WTC11 (cell line): ENCODE results near the gene NLE1. TPM values are rescaled to one million over a fixed set of nuclear protein-coding genes. Genes with fewer than 3 reads are reported as not detected.

Experiments used
- ATAC-seq: fragments of 200-7000 bp; cut with Tn5 transposase; 2 replicates; pipeline ENCODE4 v1.10.0; 2021; ENCODE audit warnings: mild to moderate bottlenecking, moderate library complexity
- CTCF ChIA-PET: fragments of 300-600 bp; sonication (Branson Sonifier 250); formaldehyde crosslinking; loops from one replicate; lab custom pipeline; 2021; ENCODE audit warnings: antibody characterized with exemption; lab: Charles Lee
- POLR2A ChIA-PET: fragments of 350-600 bp; sonication (Branson Sonifier 250); formaldehyde crosslinking; loops from one replicate; lab custom pipeline; 2021; ENCODE audit warnings: antibody characterized with exemption; lab: Charles Lee
- DNase-seq: peaks from one replicate; pipeline ENCODE4 v3.0.0; 2021; ENCODE audit warnings: low spot score
- H3K27ac Mint-ChIP-seq: 2 replicates; pipeline ENCODE4 v1.8.0; 2021; ENCODE audit warnings: mixed read lengths
- H3K27me3 Mint-ChIP-seq: 2 replicates; pipeline ENCODE4 v1.8.0; 2021; ENCODE audit warnings: low read depth, mild to moderate bottlenecking, moderate library complexity, mixed read lengths
- H3K36me3 Mint-ChIP-seq: 2 replicates; pipeline ENCODE4 v1.8.0; 2021; ENCODE audit warnings: mixed read lengths
- H3K4me1 Mint-ChIP-seq: 2 replicates; pipeline ENCODE4 v1.8.0; 2022; ENCODE audit warnings: mixed read lengths
- H3K4me3 Mint-ChIP-seq: 2 replicates; pipeline ENCODE4 v1.8.0; 2021; ENCODE audit warnings: mild to moderate bottlenecking, moderate library complexity, mixed read lengths
- H3K9me3 Mint-ChIP-seq: 2 replicates; pipeline ENCODE4 v1.8.0; 2021; ENCODE audit warnings: mixed read lengths
- CREM ChIP-seq: sonication (generic); formaldehyde crosslinking; IDR thresholded peaks from 2 replicates; pipeline ENCODE4 v1.8.1; 2022; ENCODE audit warnings: mild to moderate bottlenecking, missing genetic modification reagents, moderate library complexity
- FOXJ3 ChIP-seq: sonication (generic); formaldehyde crosslinking; IDR thresholded peaks from 2 replicates; pipeline ENCODE4 v1.9.0; 2021; ENCODE audit warnings: missing genetic modification reagents, mild to moderate bottlenecking, borderline replicate concordance
- FOXK1 ChIP-seq: sonication (generic); formaldehyde crosslinking; IDR thresholded peaks from 2 replicates; pipeline ENCODE4 v1.8.0; 2022; ENCODE audit warnings: mild to moderate bottlenecking, moderate library complexity, missing genetic modification reagents
- IRF2 ChIP-seq: sonication (generic); formaldehyde crosslinking; IDR thresholded peaks from 2 replicates; pipeline ENCODE4 v1.8.0; 2022; ENCODE audit warnings: low read depth, missing genetic modification reagents, borderline replicate concordance
- NR2C2 ChIP-seq: sonication (generic); formaldehyde crosslinking; IDR thresholded peaks from 2 replicates; pipeline ENCODE4 v1.8.0; 2022; ENCODE audit warnings: mild to moderate bottlenecking, missing genetic modification reagents
- SP1 ChIP-seq: sonication (generic); formaldehyde crosslinking; conservative IDR thresholded peaks from 2 replicates; pipeline ENCODE4 v1.8.1; 2022; ENCODE audit warnings: missing genetic modification reagents
- USF1 ChIP-seq: sonication (generic); formaldehyde crosslinking; IDR thresholded peaks from 2 replicates; pipeline ENCODE4 v1.8.0; 2022; ENCODE audit warnings: mild to moderate bottlenecking, missing genetic modification reagents
- ZNF281 ChIP-seq: sonication (generic); formaldehyde crosslinking; IDR thresholded peaks from 2 replicates; pipeline ENCODE4 v1.8.0; 2023; ENCODE audit warnings: mild to moderate bottlenecking, missing genetic modification reagents
- ZNF317 ChIP-seq: sonication (generic); formaldehyde crosslinking; IDR thresholded peaks from 2 replicates; pipeline ENCODE4 v1.8.1; 2023; ENCODE audit warnings: low read depth, mild to moderate bottlenecking, moderate library complexity, missing genetic modification reagents, borderline replicate concordance
- ZNF423 ChIP-seq: fragments of 250-450 bp; sonication (Bioruptor Pico); IDR thresholded peaks from 2 replicates; pipeline ENCODE4 v2.1.2; 2022; ENCODE audit warnings: mild to moderate bottlenecking, moderate library complexity
- ZNF671 ChIP-seq: fragments of 250-450 bp; sonication (Bioruptor Pico); IDR thresholded peaks from 2 replicates; pipeline ENCODE4 v1.8.0; 2021; ENCODE audit warnings: mild to moderate bottlenecking
- ZSCAN18 ChIP-seq: fragments of 250-450 bp; sonication (Bioruptor Pico); IDR thresholded peaks from 2 replicates; pipeline ENCODE4 v2.1.2; 2022; ENCODE audit warnings: mild to moderate bottlenecking, moderate library complexity
- total RNA-seq: library from RNA; stranded (reverse); gene quantifications from 3 replicates; pipeline ENCODE4 v1.2.3, GENCODE V29; 2021
- TF ChIP-seq, protein P1 (sequence below): sonication (generic); formaldehyde crosslinking; IDR thresholded peaks from 2 replicates; pipeline ENCODE4 v1.8.1; 2023; ENCODE audit warnings: mild to moderate bottlenecking, moderate library complexity, missing genetic modification reagents
- TF ChIP-seq, protein P2 (sequence below): fragments of 250-450 bp; sonication (Bioruptor Pico); IDR thresholded peaks from 2 replicates; pipeline ENCODE4 v1.9.0; 2021; ENCODE audit warnings: mild to moderate bottlenecking
- TF ChIP-seq, protein P3 (sequence below): sonication (generic); formaldehyde crosslinking; IDR thresholded peaks from 2 replicates; pipeline ENCODE4 v1.8.0; 2023; ENCODE audit warnings: missing genetic modification reagents
- TF ChIP-seq, protein P4 (sequence below): sonication (generic); formaldehyde crosslinking; IDR thresholded peaks from 2 replicates; pipeline ENCODE4 v1.8.0; 2022; ENCODE audit warnings: mild to moderate bottlenecking, missing genetic modification reagents
- TF ChIP-seq, protein P5 (sequence below): sonication (generic); formaldehyde crosslinking; IDR thresholded peaks from 2 replicates; pipeline ENCODE4 v1.8.1; 2022; ENCODE audit warnings: missing genetic modification reagents, borderline replicate concordance

The NLE1 gene
- total RNA-seq, 1 experiment from 2014 or later, result 52.2 TPM

GRCh38 chr17:35149941-35150340 lies 7.8 kb upstream of the NLE1 start:
- ChIA-PET POLR2A (interaction anchor here (0.7 kb wide), 1 partner anchor 10 kb away, joined by 3 read pairs; no protein-coding TSS in a partner anchor), CTCF (no interaction called here)
- no peak for TF ChIP-seq NR2C2
- TF ChIP-seq ZNF423 (CRISPR knock-in tag), result no peak
- TF ChIP-seq ZNF671 (CRISPR knock-in tag), result no peak
- TF ChIP-seq FOXK1 (CRISPR knock-in tag), result no peak
- Mint-ChIP-seq H3K4me3 (no peak overlapping the region), H3K4me1 (peaks cover 13% of the 10 kb centered on the region), H3K27ac (no peak overlapping the region), H3K36me3 (no peaks in the 10 kb centered on the region), H3K9me3 (no peaks in the 10 kb centered on the region), H3K27me3 (peaks cover 2% of the 10 kb centered on the region; the same call in 1 of the 2 replicates)
- DNase-seq (no peak), ATAC-seq (no peak)

- CTCF ChIA-PET, result interaction anchor here (1.2 to 2.5 kb wide), 3 partner anchors 165 to 391 kb away, joined by 5 to 9 read pairs (median 6); no protein-coding TSS in a partner anchor
- peak; percentile 17; the same call in 1 of the 2 replicates for ATAC-seq
- H3K4me3 Mint-ChIP-seq, result no peak overlapping the region
- no peak for TF ChIP-seq ZNF317
- no peak for TF ChIP-seq ZNF281 (CRISPR knock-in tag)
- TF ChIP-seq, protein P1, sequence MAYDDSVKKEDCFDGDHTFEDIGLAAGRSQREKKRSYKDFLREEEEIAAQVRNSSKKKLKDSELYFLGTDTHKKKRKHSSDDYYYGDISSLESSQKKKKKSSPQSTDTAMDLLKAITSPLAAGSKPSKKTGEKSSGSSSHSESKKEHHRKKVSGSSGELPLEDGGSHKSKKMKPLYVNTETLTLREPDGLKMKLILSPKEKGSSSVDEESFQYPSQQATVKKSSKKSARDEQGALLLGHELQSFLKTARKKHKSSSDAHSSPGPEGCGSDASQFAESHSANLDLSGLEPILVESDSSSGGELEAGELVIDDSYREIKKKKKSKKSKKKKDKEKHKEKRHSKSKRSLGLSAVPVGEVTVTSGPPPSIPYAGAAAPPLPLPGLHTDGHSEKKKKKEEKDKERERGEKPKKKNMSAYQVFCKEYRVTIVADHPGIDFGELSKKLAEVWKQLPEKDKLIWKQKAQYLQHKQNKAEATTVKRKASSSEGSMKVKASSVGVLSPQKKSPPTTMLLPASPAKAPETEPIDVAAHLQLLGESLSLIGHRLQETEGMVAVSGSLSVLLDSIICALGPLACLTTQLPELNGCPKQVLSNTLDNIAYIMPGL (CRISPR knock-in tag), result no peak
- no peak for TF ChIP-seq USF1 (CRISPR knock-in tag)
- no peak for TF ChIP-seq ZSCAN18 (CRISPR knock-in tag)
- TF ChIP-seq, protein P2, sequence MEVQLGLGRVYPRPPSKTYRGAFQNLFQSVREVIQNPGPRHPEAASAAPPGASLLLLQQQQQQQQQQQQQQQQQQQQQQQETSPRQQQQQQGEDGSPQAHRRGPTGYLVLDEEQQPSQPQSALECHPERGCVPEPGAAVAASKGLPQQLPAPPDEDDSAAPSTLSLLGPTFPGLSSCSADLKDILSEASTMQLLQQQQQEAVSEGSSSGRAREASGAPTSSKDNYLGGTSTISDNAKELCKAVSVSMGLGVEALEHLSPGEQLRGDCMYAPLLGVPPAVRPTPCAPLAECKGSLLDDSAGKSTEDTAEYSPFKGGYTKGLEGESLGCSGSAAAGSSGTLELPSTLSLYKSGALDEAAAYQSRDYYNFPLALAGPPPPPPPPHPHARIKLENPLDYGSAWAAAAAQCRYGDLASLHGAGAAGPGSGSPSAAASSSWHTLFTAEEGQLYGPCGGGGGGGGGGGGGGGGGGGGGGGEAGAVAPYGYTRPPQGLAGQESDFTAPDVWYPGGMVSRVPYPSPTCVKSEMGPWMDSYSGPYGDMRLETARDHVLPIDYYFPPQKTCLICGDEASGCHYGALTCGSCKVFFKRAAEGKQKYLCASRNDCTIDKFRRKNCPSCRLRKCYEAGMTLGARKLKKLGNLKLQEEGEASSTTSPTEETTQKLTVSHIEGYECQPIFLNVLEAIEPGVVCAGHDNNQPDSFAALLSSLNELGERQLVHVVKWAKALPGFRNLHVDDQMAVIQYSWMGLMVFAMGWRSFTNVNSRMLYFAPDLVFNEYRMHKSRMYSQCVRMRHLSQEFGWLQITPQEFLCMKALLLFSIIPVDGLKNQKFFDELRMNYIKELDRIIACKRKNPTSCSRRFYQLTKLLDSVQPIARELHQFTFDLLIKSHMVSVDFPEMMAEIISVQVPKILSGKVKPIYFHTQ (CRISPR knock-in tag), result no peak
- no peak for TF ChIP-seq NR2C2
- no peak for TF ChIP-seq FOXJ3 (CRISPR knock-in tag)
- TF ChIP-seq, protein P3, sequence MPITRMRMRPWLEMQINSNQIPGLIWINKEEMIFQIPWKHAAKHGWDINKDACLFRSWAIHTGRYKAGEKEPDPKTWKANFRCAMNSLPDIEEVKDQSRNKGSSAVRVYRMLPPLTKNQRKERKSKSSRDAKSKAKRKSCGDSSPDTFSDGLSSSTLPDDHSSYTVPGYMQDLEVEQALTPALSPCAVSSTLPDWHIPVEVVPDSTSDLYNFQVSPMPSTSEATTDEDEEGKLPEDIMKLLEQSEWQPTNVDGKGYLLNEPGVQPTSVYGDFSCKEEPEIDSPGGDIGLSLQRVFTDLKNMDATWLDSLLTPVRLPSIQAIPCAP (CRISPR knock-in tag), result no peak
- TF ChIP-seq, protein P4, sequence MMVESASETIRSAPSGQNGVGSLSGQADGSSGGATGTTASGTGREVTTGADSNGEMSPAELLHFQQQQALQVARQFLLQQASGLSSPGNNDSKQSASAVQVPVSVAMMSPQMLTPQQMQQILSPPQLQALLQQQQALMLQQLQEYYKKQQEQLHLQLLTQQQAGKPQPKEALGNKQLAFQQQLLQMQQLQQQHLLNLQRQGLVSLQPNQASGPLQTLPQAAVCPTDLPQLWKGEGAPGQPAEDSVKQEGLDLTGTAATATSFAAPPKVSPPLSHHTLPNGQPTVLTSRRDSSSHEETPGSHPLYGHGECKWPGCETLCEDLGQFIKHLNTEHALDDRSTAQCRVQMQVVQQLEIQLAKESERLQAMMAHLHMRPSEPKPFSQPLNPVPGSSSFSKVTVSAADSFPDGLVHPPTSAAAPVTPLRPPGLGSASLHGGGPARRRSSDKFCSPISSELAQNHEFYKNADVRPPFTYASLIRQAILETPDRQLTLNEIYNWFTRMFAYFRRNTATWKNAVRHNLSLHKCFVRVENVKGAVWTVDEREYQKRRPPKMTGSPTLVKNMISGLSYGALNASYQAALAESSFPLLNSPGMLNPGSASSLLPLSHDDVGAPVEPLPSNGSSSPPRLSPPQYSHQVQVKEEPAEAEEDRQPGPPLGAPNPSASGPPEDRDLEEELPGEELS (CRISPR knock-in tag), result no peak
- TF ChIP-seq IRF2, result no peak
- TF ChIP-seq, protein P5, sequence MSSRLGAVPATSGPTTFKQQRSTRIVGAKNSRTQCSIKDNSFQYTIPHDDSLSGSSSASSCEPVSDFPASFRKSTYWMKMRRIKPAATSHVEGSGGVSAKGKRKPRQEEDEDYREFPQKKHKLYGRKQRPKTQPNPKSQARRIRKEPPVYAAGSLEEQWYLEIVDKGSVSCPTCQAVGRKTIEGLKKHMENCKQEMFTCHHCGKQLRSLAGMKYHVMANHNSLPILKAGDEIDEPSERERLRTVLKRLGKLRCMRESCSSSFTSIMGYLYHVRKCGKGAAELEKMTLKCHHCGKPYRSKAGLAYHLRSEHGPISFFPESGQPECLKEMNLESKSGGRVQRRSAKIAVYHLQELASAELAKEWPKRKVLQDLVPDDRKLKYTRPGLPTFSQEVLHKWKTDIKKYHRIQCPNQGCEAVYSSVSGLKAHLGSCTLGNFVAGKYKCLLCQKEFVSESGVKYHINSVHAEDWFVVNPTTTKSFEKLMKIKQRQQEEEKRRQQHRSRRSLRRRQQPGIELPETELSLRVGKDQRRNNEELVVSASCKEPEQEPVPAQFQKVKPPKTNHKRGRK, result no peak
- no peak for TF ChIP-seq CREM (CRISPR knock-in tag)
- no peak for TF ChIP-seq SP1 (CRISPR knock-in tag)
- TF ChIP-seq, all 79 proteins: peak for 0
- H3K36me3 Mint-ChIP-seq, result no peaks in the 10 kb centered on the region
- POLR2A ChIA-PET, result no interaction called here
- no peaks in the 10 kb centered on the region for H3K9me3 Mint-ChIP-seq
- peaks cover 16% of the 10 kb centered on the region for H3K4me1 Mint-ChIP-seq
- H3K27me3 Mint-ChIP-seq, result peaks cover 2% of the 10 kb centered on the region
- H3K27ac Mint-ChIP-seq, result no peak overlapping the region
- DNase-seq, result no peak
Measured at GRCh38 chr17:35148144-35148543, 6.0 kb upstream of the NLE1 start.
